ENCODE data around the gene ZNF750.

ZNF750 gene

GRCh38 chr17:82800885-82801284 lies 38.9 kb downstream of the ZNF750 start:
- TF ChIP-seq GATA2 (IDR thresholded peaks at IDR 0.05; ENCODE audit: low read depth, low read length): no peak
- TF ChIP-seq GATA3 (IDR thresholded peaks at IDR 0.05; ENCODE audit: low read depth, low read length): no peak

GRCh38 chr17:82799591-82799990 lies 40.2 kb downstream of the ZNF750 start:
- TF ChIP-seq GATA2 (IDR thresholded peaks at IDR 0.05; ENCODE audit: low read depth, low read length) (no peak), GATA3 (IDR thresholded peaks at IDR 0.05; ENCODE audit: low read depth, low read length) (no peak)

- TF ChIP-seq GATA2 (IDR thresholded peaks at IDR 0.05; ENCODE audit: low read depth, low read length): no peak
- no peak for TF ChIP-seq GATA3 (IDR thresholded peaks at IDR 0.05; ENCODE audit: low read depth, low read length)
Measured at GRCh38 chr17:82798752-82799151, 41.1 kb downstream of the ZNF750 start.

GRCh38 chr17:82797061-82797460 lies 42.8 kb downstream of the ZNF750 start:
- TF ChIP-seq GATA2 (IDR thresholded peaks at IDR 0.05; ENCODE audit: low read depth, low read length) (no peak), GATA3 (IDR thresholded peaks at IDR 0.05; ENCODE audit: low read depth, low read length) (no peak)

- TF ChIP-seq GATA2 (IDR thresholded peaks at IDR 0.05; ENCODE audit: low read depth, low read length) (no peak), GATA3 (IDR thresholded peaks at IDR 0.05; ENCODE audit: low read depth, low read length) (no peak)
Measured at GRCh38 chr17:82795615-82796014, 44.2 kb downstream of the ZNF750 start.

GRCh38 chr17:82794781-82795482 lies 44.9 kb downstream of the ZNF750 start:
- no peak for TF ChIP-seq GATA3 (IDR thresholded peaks at IDR 0.05; ENCODE audit: low read depth, low read length)
- no peak for TF ChIP-seq GATA2 (IDR thresholded peaks at IDR 0.05; ENCODE audit: low read depth, low read length)

GRCh38 chr17:82793974-82794630 lies 45.7 kb downstream of the ZNF750 start:
- TF ChIP-seq GATA3 (IDR thresholded peaks at IDR 0.05; ENCODE audit: low read depth, low read length): no peak
- no peak for TF ChIP-seq GATA2 (IDR thresholded peaks at IDR 0.05; ENCODE audit: low read depth, low read length)

GRCh38 chr17:82791532-82791931 lies 48.3 kb downstream of the ZNF750 start:
- TF ChIP-seq GATA2 (IDR thresholded peaks at IDR 0.05; ENCODE audit: low read depth, low read length) (no peak), GATA3 (IDR thresholded peaks at IDR 0.05; ENCODE audit: low read depth, low read length) (no peak)

GRCh38 chr17:82790391-82790790 lies 49.4 kb downstream of the ZNF750 start:
- no peak for TF ChIP-seq GATA3 (IDR thresholded peaks at IDR 0.05; ENCODE audit: low read depth, low read length)
- TF ChIP-seq GATA2 (IDR thresholded peaks at IDR 0.05; ENCODE audit: low read depth, low read length): no peak

GRCh38 chr17:82789806-82790205 lies 50.0 kb downstream of the ZNF750 start:
- TF ChIP-seq GATA3 (IDR thresholded peaks at IDR 0.05; ENCODE audit: low read depth, low read length) (no peak), GATA2 (IDR thresholded peaks at IDR 0.05; ENCODE audit: low read depth, low read length) (no peak)

GRCh38 chr17:82789051-82789592 lies 50.7 kb downstream of the ZNF750 start:
- TF ChIP-seq GATA2 (IDR thresholded peaks at IDR 0.05; ENCODE audit: low read depth, low read length) (no peak), GATA3 (IDR thresholded peaks at IDR 0.05; ENCODE audit: low read depth, low read length) (no peak)

GRCh38 chr17:82788206-82789001 lies 51.4 kb downstream of the ZNF750 start:
- TF ChIP-seq GATA2 (IDR thresholded peaks at IDR 0.05; ENCODE audit: low read depth, low read length) (no peak), GATA3 (IDR thresholded peaks at IDR 0.05; ENCODE audit: low read depth, low read length) (no peak)

GRCh38 chr17:82787081-82787848 lies 52.6 kb downstream of the ZNF750 start:
- no peak for TF ChIP-seq GATA3 (IDR thresholded peaks at IDR 0.05; ENCODE audit: low read depth, low read length)
- TF ChIP-seq GATA2 (IDR thresholded peaks at IDR 0.05; ENCODE audit: low read depth, low read length): no peak

Measured in SH-SY5Y (cell line).